HG02970 (cell line): ENCODE data around the gene KIF1B.

Experiments
- ATAC-seq: cut with Tn5 transposase; IDR thresholded peaks from one replicate; pipeline ENCODE4 v1.9.1; 2021; ENCODE audit warnings: mild to moderate bottlenecking, moderate library complexity, moderate number of reproducible peaks; ENCODE audit not compliant: unreplicated experiment, low FRiP score

Gene KIF1B

GRCh38 chr1:10271090-10271489 lies 60.7 kb downstream of the KIF1B start:
- no peak for ATAC-seq

GRCh38 chr1:10271869-10272268 lies 61.5 kb downstream of the KIF1B start:
- ATAC-seq: no peak

- no peak for ATAC-seq
Observed at GRCh38 chr1:10272274-10272673, 61.9 kb downstream of the KIF1B start.

- ATAC-seq: no peak
Observed at GRCh38 chr1:10278880-10279279, 68.5 kb downstream of the KIF1B start.

GRCh38 chr1:10280439-10281350 lies 70.3 kb downstream of the KIF1B start:
- no peak for ATAC-seq

GRCh38 chr1:10283318-10283984 lies 73.1 kb downstream of the KIF1B start:
- ATAC-seq: no peak

- ATAC-seq: no peak
Observed at GRCh38 chr1:10286244-10286643, 75.9 kb downstream of the KIF1B start.

- ATAC-seq: no peak
Observed at GRCh38 chr1:10287023-10287645, 76.8 kb downstream of the KIF1B start.

- ATAC-seq: no peak
Observed at GRCh38 chr1:10288029-10288615, 77.8 kb downstream of the KIF1B start.

GRCh38 chr1:10291705-10292104 lies 81.3 kb downstream of the KIF1B start:
- ATAC-seq: no peak

- no peak for ATAC-seq
Observed at GRCh38 chr1:10292188-10292587, 81.8 kb downstream of the KIF1B start.

- no peak for ATAC-seq
Observed at GRCh38 chr1:10295481-10296085, 85.2 kb downstream of the KIF1B start.

- no peak for ATAC-seq
Observed at GRCh38 chr1:10299151-10299550, 88.8 kb downstream of the KIF1B start.

- no peak for ATAC-seq
Observed at GRCh38 chr1:10302416-10302815, 92.0 kb downstream of the KIF1B start.

- no peak for ATAC-seq
Observed at GRCh38 chr1:10304295-10304694, 93.9 kb downstream of the KIF1B start.

GRCh38 chr1:10306435-10306834 lies 96.1 kb downstream of the KIF1B start:
- no peak for ATAC-seq

- ATAC-seq: no peak
Observed at GRCh38 chr1:10308001-10308400, 97.6 kb downstream of the KIF1B start.

GRCh38 chr1:10309243-10310011 lies 99.1 kb downstream of the KIF1B start:
- no peak for ATAC-seq

GRCh38 chr1:10316752-10317151 lies 106.4 kb downstream of the KIF1B start:
- no peak for ATAC-seq

- no peak for ATAC-seq
Observed at GRCh38 chr1:10319750-10320149, 109.4 kb downstream of the KIF1B start.
